Pancreas (tissue), 10 donors: Measurements from ENCODE around the gene C10orf95. TPM values are rescaled to one million over a fixed set of nuclear protein-coding genes. Genes with fewer than 3 reads are reported as not detected.

Experiments
- ATAC-seq, 4 donors: fragments of 200-7000 bp; cut with Tn5 transposase; one replicate each; pipeline versions ENCODE4 v1.8.0 to v1.9.1; 2020; ENCODE audit warnings: mild to moderate bottlenecking in 4 of 4, moderate library complexity in 4 of 4
- DNase-seq, 6 donors: peaks; one replicate each; pipeline ENCODE4 v3.0.0-alpha.2; 2020
- FAIRE-seq: peaks from 2 replicates; lab custom pipeline; 2012; peaks lifted over from hg19 to GRCh38; lab: Jason Lieb, UNC
- H3K27ac ChIP-seq, 4 donors: fragments of 200-600 bp; sonication (generic); 1 replicate in 3 of 4; 2 replicates in 1 of 4; pipeline versions ENCODE4 v1.5.0 to v1.8.0; 2020
- H3K27me3 ChIP-seq, 4 donors: fragments of 200-600 bp; one replicate each; pipeline ENCODE4 v1.8.0; 2021
- H3K36me3 ChIP-seq, 3 donors: fragments of 200-600 bp; sonication (generic) in 1 of 3; one replicate each; pipeline versions ENCODE4 v1.5.0 to v1.8.0; 2020 to 2021
- H3K4me1 ChIP-seq, 3 donors: fragments of 200-600 bp; one replicate each; pipeline ENCODE4 v1.8.0; 2021
- H3K4me3 ChIP-seq, 4 donors: fragments of 200-600 bp; sonication (generic) in 2 of 4; one replicate each; pipeline versions ENCODE4 v1.5.0 to v1.8.0; 2020 to 2021
- H3K9me3 ChIP-seq, 4 donors: fragments of 200-600 bp; one replicate each; pipeline ENCODE4 v1.8.0; 2021
- WGBS, 2 donors: extraction: QIAGEN DNeasy Blood & Tissue Kit; methylation state at CpG; one replicate each; pipeline ENCODE4 v1.1.7; 2013; 5-methylcytosine and 5-hydroxymethylcytosine counted together
- intact Hi-C, 3 donors: fragments of 100-400 bp; cut with DNase I; formaldehyde crosslinking; loops; one replicate each; pipeline versions ENCODE4 v1.11.1 to v1.14.2; 2022
- polyA plus RNA-seq, 2 donors: library from polyadenylated mRNA; stranded (reverse); fragments of 200-250 nt; gene quantifications; one replicate each; pipeline ENCODE4 v1.2.3, GENCODE V29; 2013
- total RNA-seq, 6 donors: library from RNA; stranded (reverse); fragmentation: NEBNext Ultra II Directional in 4 of 6; extraction: Animal tissue kit (Norgen Biotek cat#: 25700) in 4 of 6; gene quantifications; one replicate each; pipeline versions ENCODE4 v1.2.1 to v1.2.4, GENCODE V29; 2021 to 2023
- TF ChIP-seq, protein P1 (sequence below), 4 donors: fragments of 200-600 bp; sonication (generic) in 3 of 4; IDR thresholded peaks; one replicate each; pipeline versions ENCODE4 v1.5.0 to v1.8.0; 2021; ENCODE audit warnings: antibody characterized with exemption in 4 of 4
- donor health status: healthy with polysubstance abuse.
- donor health status: DM: no; HTN: no; CAD: no; lungs with moderate emphysema.
- donor health status: DM: no; HTN: no; CAD: no.
- donor health status: control.
- donor health status: control.
- donor health status: Bipolar disorder and iron deficiency.
- donor health status: DM: yes; HTN: yes; CAD: no.
- donor health status: DM: no; HTN: no; CAD: no.
- donor health status: DM: no; HTN: no; CAD: no.
- donor health status: DM: yes; HTN: yes; CAD: no.

Gene C10orf95
- total and polyA plus RNA-seq, 8 donors, result 0.37 to 1.2 (median 0.46) TPM

DNA sequence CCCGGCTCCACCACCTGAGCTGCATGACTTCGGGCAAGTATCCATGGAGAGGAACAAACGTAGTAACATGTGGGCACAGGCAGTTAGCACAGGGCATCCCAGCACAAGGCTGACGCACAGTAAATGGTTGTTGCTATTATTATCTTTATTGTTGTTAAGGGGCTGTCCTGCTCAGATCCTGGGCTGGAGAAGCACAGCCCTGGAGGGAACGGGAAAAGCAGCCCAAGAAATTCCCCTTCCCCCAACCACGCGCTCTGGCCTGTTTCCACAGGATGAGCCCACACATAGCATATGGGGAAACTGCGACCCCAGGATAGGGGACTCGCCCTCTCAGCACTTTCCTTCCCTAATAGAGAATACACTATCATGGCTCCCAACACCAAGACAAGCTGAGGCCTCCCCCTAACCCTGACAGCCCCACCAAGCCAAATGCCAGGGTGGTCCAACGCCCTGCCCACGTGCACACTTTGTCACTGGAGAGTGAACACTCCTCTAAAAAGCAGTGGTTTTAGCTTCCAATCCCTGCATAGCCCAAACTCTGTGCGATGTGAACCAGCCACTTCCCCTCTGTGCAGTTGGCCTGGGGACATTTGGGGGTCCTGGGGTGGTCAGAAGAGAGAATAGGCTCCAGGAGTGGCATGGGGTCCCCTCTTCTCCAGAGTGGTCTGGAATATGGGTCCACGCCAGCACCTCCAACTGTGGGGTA lies 43.8 kb downstream of the C10orf95 start:
- Histone ChIP-seq H3K4me3 (no peak overlapping the region), H3K4me1 (no peaks in the 10 kb centered on the region)
- intact Hi-C loops, result loop anchor here in 1 of 3 donors (10.0 kb wide), 1 partner anchor 177 kb away; no protein-coding TSS in a partner anchor

DNA sequence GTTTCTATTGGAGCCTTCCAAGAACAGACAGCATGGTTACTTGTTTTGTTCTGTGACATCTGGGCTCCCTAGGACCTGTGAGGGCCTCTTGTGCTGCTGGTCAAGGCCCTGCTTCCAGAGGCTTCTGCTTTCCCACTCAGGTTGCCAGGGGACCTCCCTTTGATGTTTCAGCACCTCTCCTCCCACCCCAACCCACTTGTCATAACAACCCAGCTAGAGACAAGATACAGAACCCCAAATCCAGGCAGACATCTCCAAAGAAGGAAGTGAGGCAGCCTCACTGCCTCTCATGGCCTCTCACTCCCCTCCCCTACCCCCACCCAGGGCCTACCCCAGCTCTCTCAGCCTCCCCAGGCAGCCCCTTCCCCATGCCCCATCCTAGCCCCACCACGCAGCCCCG lies 44.5 kb downstream of the C10orf95 start:
- no peaks in the 10 kb centered on the region for H3K9me3 ChIP-seq
- H3K4me1 ChIP-seq, result no peaks in the 10 kb centered on the region
- H3K27me3 ChIP-seq, result peaks cover 0 to 17% (median 2%) of the 10 kb centered on the region in 4 donors
- 81 to 92% methylated on average over 2 of the region's 2 CpGs for WGBS, 2 donors
- TF ChIP-seq, protein P1, sequence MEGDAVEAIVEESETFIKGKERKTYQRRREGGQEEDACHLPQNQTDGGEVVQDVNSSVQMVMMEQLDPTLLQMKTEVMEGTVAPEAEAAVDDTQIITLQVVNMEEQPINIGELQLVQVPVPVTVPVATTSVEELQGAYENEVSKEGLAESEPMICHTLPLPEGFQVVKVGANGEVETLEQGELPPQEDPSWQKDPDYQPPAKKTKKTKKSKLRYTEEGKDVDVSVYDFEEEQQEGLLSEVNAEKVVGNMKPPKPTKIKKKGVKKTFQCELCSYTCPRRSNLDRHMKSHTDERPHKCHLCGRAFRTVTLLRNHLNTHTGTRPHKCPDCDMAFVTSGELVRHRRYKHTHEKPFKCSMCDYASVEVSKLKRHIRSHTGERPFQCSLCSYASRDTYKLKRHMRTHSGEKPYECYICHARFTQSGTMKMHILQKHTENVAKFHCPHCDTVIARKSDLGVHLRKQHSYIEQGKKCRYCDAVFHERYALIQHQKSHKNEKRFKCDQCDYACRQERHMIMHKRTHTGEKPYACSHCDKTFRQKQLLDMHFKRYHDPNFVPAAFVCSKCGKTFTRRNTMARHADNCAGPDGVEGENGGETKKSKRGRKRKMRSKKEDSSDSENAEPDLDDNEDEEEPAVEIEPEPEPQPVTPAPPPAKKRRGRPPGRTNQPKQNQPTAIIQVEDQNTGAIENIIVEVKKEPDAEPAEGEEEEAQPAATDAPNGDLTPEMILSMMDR (IDR thresholded peaks at IDR 0.05), result no peak
- ATAC-seq (no peak), FAIRE-seq (no peak), DNase-seq (no peak)
- no peak overlapping the region for H3K27ac ChIP-seq
- no peaks in the 10 kb centered on the region for H3K36me3 ChIP-seq
- intact Hi-C loops, result loop anchor here in 1 of 3 donors (10.0 kb wide), 1 partner anchor 178 kb away; no protein-coding TSS in a partner anchor
- H3K4me3 ChIP-seq, result no peak overlapping the region

More for the DNA sequence above, 43.8 kb downstream of the C10orf95 start:
- FAIRE-seq (no peak), DNase-seq (no peak), ATAC-seq (no peak)
- TF ChIP-seq, protein P1 (IDR thresholded peaks at IDR 0.05), result no peak
- Histone ChIP-seq H3K9me3 (no peaks in the 10 kb centered on the region), H3K27ac (no peak overlapping the region), H3K27me3 (peaks cover 0 to 20% (median 2%) of the 10 kb centered on the region in 4 donors), H3K36me3 (no peaks in the 10 kb centered on the region)
- WGBS, 2 donors, result 70 to 80% methylated on average over 13 of the region's 13 CpGs

DNA sequence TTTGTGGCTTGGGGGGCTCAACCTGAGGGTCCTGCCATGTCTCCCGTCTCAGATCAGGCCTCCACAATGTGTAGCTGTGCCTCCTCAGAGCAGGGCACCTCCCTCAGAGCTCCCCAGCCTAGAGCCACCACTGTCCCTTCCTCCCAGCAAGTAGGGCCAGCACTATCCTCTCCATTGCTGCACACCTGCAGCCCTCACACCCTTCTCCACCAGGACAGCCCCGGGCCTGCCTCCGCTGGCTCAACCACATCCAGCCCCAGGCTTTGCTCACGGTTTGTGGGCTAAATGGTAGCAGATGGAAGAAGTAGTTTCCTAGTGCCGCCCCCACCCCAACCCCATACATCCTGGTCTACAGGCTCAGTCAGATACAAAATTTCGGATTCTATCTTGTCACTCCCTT lies 45.7 kb downstream of the C10orf95 start:
- Histone ChIP-seq H3K4me3 (no peak overlapping the region), H3K27me3 (peaks cover 0 to 12% (median 2%) of the 10 kb centered on the region in 4 donors), H3K9me3 (no peaks in the 10 kb centered on the region), H3K36me3 (no peaks in the 10 kb centered on the region), H3K4me1 (no peaks in the 10 kb centered on the region), H3K27ac (no peak overlapping the region)
- TF ChIP-seq, protein P1 (IDR thresholded peaks at IDR 0.05), result no peak
- intact Hi-C loops, result loop anchor here in 1 of 3 donors (10.0 kb wide), 1 partner anchor 179 kb away; no protein-coding TSS in a partner anchor
- WGBS, 2 donors, result 55 to 64% methylated on average over 6 of the region's 6 CpGs
- DNase-seq (peak in 1 of 6 donors; percentile 36), ATAC-seq (no peak), FAIRE-seq (no peak)

DNA sequence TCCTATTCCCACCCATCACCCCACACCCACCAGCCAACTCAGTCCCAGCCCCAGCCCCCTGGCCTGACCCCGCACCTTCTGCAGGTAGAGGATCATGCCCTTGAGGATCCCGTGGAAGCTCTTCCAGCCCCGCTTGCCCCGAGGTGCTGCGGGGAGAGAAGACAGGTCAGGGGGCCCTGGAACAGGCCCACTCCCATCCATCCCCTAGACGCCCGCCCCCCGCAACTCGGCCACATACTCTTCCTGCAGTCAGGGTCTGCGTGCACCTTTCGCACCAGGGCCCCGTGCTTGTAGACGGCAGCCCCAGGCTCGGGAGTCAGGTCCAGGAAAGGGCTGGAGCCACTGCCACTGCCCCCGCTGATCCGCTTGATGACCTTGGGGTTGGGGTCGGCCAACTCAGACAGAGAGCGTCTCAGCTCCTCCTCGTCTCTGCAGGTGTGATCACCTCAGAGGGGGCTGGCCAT lies 46.2 kb downstream of the C10orf95 start:
- TF ChIP-seq, protein P1 (IDR thresholded peaks at IDR 0.05), result no peak
- intact Hi-C loops, result loop anchor here in 1 of 3 donors (10.0 kb wide), 1 partner anchor 180 kb away; no protein-coding TSS in a partner anchor
- H3K27me3 ChIP-seq, result peaks cover 0 to 8% (median 0%) of the 10 kb centered on the region in 4 donors
- H3K36me3 ChIP-seq, result no peaks in the 10 kb centered on the region
- no peak overlapping the region for H3K4me3 ChIP-seq
- WGBS, 2 donors, result 60 to 64% methylated on average over 19 of the region's 19 CpGs
- peak in 2 of 6 donors; percentile 56 to 74 for DNase-seq
- H3K4me1 ChIP-seq, result no peaks in the 10 kb centered on the region
- no peaks in the 10 kb centered on the region for H3K9me3 ChIP-seq
- ATAC-seq, result no peak
- H3K27ac ChIP-seq, result no peak overlapping the region
- no peak for FAIRE-seq
